GM19468 (cell line): ENCODE data around the gene DCXR.

ENCODE experiments used
- ATAC-seq: cut with Tn5 transposase; IDR thresholded peaks from one replicate; pipeline ENCODE4 v1.9.1; 2021; ENCODE audit warnings: mild to moderate bottlenecking, moderate library complexity, moderate number of reproducible peaks; ENCODE audit not compliant: unreplicated experiment; ENCODE audit errors: extremely low read depth

DCXR gene

GRCh38 chr17:82003411-82004381 lies 33.8 kb downstream of the DCXR start:
- no peak for ATAC-seq

GRCh38 chr17:82001571-82002056 lies 35.9 kb downstream of the DCXR start:
- no peak for ATAC-seq

GRCh38 chr17:82000803-82001570 lies 36.5 kb downstream of the DCXR start:
- ATAC-seq, result no peak

- no peak for ATAC-seq
These were observed 37.3 kb downstream of the DCXR start for GRCh38 chr17:81999976-82000802.

- no peak for ATAC-seq
These were observed 37.9 kb downstream of the DCXR start for GRCh38 chr17:81999587-81999975.

- no peak for ATAC-seq
These were observed 38.6 kb downstream of the DCXR start for GRCh38 chr17:81998691-81999438.

- no peak for ATAC-seq
These were observed 39.3 kb downstream of the DCXR start for GRCh38 chr17:81998212-81998611.

GRCh38 chr17:81996757-81997441 lies 40.6 kb downstream of the DCXR start:
- ATAC-seq, result no peak

GRCh38 chr17:81996232-81996756 lies 41.2 kb downstream of the DCXR start:
- ATAC-seq, result no peak

- ATAC-seq, result no peak
These were observed 41.9 kb downstream of the DCXR start for GRCh38 chr17:81995463-81996231.

- ATAC-seq, result no peak
These were observed 42.7 kb downstream of the DCXR start for GRCh38 chr17:81994593-81995462.

GRCh38 chr17:81993729-81994592 lies 43.5 kb downstream of the DCXR start:
- ATAC-seq, result no peak

- ATAC-seq, result no peak
These were observed 45.0 kb downstream of the DCXR start for GRCh38 chr17:81992306-81993102.

GRCh38 chr17:81991684-81992305 lies 45.7 kb downstream of the DCXR start:
- ATAC-seq, result no peak
